EL (cell line): ENCODE measurements around the gene ERFE.

Source experiments
- DNase-seq: peaks from one replicate; pipeline ENCODE4 v3.0.0-alpha.2; 2016

ERFE gene

DNA sequence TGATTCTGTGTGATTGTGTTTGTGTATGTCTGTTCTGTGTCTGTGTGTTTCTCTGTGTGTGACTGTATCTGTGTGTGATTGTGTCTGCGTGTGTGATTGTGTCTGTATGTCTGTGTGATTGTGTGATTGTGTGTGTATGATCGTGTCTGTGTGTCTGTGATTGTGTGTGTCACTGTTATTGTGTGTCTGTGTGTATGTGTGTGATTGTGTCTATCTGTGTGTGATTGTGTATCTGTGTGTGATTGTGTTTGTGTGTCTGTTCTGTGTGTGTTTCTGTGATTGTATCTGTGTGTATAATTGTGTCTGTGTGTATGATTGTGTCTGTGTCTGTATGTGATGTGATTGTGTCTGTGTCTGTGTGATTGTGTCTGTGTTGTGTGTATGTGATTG, 32.0 kb upstream of the ERFE start:
- DNase-seq: no peak

- DNase-seq: peak; percentile 75
Observed at GRCh38 chr2:238127165-238128060, 31.4 kb upstream of the ERFE start.

- no peak for DNase-seq
Observed at GRCh38 chr2:238128061-238128440, 30.7 kb upstream of the ERFE start.

DNA sequence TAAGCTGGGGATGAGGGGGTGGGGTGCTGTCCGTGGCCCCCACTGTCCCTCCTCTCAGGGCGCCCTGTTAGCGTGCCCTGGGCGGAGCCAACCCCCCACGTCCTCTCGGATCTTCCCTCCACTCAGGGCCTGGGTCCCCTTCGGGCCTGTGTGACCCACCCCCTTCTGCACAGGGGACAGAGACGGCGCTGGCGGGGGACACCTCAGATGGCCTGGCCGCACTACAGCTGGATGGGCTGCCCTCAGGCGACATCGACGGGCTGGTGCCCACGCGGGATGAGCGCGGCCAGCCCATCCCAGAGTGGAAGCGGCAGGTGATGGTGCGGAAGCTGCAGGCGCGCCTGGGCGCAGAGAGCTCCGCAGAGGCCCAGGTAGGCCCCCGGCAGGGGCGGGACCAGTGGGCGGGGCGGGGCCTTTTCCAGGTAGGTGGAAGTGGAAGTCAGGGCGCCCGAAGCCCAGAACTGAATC, 30.2 kb upstream of the ERFE start:
- no peak for DNase-seq

- DNase-seq: no peak
Observed at GRCh38 chr2:238129166-238130010, 29.4 kb upstream of the ERFE start.

DNA sequence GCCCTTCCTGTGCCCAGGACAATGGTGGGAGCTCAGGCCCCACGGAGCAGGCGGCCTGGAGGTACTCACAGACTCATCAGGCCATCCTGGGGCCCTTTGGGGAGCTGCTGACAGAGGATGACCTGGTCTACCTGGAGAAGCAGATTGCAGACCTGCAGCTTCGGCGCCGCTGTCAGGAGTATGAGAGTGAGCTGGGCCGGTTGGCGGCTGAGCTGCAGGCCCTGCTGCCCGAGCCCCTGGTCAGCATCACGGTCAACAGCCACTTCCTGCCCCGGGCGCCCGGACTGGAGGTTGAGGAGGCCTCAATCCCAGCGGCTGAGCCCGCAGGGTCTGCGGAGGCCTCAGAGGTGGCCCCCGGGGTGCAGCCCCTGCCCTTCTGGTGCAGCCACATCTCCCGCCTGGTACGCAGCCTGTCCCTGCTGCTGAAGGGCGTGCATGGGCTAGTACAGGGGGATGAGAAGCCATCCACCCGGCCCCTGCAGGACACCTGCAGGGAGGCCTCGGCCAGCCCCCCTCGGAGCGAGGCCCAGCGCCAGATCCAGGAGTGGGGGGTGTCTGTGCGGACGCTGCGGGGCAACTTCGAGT, 28.6 kb upstream of the ERFE start:
- DNase-seq: no peak

DNA sequence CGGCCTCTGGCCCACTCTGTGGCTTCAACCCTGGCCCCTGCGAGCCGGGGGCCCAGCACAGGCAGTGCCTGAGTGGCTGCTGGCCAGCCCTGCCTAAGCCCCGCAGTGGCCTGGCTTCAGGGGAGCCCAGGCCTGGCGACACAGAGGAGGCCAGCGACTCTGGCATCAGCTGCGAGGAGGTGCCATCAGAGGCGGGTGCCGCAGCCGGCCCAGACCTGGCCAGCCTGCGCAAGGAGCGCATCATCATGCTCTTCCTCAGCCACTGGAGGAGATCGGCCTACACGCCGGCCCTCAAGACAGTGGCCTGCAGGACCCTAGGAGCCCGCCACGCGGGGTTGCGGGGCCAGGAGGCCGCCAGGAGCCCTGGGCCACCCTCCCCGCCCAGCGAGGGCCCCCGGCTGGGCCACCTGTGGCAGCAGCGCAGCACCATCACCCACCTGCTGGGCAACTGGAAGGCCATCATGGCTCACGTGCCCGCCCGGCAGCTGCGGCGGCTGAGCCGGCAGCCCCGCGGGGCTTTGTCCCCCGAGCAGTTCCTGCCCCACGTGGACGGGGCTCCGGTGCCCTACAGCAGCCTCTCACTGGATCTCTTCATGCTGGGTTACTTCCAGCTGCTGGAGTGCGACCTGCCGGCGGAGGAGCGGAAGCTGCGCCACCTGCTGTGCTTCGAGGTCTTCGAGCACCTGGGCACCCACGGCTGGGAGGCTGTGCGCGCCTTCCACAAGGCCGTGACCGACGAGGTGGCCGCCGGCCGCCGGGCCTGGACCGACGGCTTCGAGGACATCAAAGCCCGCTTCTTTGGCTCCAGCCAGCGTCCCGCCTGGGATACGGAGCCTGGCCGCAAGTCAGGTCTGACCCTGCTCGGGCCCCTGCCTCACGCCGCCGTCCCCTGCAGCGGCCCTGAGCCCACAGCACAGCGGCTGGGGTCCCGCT, 27.8 kb upstream of the ERFE start:
- DNase-seq: no peak

GRCh38 chr2:238131761-238132462, 26.9 kb upstream of the ERFE start:
- DNase-seq: no peak

DNA sequence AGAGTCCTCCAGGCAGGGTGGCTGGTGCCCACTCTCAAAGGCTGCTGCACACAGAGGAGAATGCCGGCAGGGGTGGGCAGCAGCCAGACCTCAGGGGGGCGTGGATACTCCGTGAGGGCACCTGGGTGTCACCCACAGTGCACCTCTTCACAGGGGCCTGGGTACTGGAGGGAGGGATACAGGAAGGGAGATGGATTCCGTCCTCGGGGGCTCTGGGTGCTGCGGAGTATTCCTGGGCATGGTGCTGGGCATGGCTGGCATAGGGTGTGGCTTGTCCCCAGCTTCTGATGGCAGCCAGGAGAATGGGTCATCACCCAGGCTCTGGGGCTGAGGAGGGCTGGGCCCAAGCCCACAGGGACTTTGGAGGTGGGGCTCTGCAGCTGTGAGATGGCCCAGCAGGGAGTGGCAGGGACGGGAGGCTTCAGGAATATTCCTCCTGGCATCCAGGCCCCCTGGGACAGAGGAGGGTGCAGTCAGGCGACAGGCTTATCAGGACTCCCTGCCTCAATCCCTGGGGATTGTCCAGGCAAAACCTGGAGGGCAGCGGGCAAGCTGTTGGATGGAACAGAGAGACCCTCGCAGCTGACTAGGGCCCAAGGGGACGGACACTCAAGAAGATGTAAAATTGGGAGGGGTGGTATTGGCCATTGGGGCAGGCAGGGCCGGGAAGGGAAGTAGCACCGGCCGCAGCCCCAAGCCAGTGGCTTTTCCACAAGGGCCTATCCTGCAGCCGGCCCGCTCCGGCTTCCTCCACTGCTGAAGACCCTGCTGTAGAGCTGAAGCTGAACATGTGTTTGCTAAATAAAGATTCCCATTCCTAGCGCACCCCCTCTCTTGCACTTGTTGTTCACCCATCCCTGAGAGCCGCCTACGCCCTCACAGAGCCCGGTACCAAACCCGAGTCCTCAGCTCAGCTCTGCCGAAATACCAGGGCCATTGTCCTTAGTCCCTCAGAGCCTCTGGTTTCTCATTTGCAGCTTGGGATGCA, 26.0 kb upstream of the ERFE start:
- no peak for DNase-seq

DNA sequence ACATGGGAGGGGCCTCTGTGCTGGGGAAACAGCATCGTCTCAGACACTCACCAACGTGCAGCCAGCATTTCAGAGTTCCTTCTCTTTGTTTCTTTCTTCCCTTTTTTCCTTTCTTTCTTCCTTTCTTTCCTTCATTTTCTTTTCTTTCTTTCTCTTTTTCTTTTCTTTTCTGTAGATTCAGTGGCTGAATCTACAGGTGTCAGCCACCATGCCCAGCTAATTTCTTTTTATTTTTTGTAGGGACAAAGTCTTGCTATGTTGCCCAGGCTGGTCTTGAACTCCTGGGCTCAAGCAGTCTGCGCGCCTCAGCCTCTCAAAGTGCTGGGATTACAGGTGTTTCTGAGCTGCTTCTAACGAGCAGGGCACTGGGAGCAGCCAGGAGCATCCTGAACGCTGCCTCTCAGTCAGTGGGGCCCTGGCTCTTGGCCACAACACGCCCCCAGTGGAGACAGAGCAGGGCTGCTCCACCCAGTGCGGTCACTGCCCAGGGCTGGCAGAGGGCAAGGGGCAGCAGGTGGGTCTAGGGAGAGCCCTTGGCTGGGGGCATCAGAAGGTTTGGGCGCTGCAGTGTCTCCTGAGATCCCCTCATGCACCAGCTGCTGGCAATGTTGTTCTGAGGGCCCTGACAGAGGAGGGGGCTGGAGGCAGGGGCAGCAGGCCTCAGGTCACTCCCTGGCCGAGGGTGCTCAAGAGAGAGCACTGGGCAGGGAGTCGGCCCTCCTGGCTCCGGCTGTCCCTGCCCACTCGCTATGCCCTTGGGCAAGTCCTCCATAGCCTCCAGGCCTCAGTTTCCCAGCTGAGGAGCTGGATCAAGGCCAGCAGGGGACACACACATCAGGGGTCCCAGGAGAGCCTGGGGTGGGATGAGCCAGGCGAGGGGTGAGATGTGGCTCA, 25.0 kb upstream of the ERFE start:
- DNase-seq: no peak

GRCh38 chr2:238134393-238134785, 24.4 kb upstream of the ERFE start:
- DNase-seq: no peak

GRCh38 chr2:238135601-238136150, 23.1 kb upstream of the ERFE start:
- no peak for DNase-seq

GRCh38 chr2:238136820-238137537, 21.8 kb upstream of the ERFE start:
- DNase-seq: peak; percentile 67

GRCh38 chr2:238137885-238138284, 20.9 kb upstream of the ERFE start:
- DNase-seq: no peak

- DNase-seq: no peak
Observed at GRCh38 chr2:238138331-238139195, 20.2 kb upstream of the ERFE start, which contains the start of gene KLHL30. Gene KLHL30 (plus strand): TSS chr2:238138668. CDS start chr2:238140755, 2,087 bp downstream.

GRCh38 chr2:238139196-238140039, 19.4 kb upstream of the ERFE start:
- DNase-seq: no peak
